Uterus (tissue), 4 donors: ENCODE data around the gene SIX4. TPM values are rescaled to one million over a fixed set of nuclear protein-coding genes. Genes with fewer than 3 reads are reported as not detected.
"Not testable (repeated sequence)": the region's sequence is repeated elsewhere in the genome, so short reads cannot be mapped to it uniquely, and the experiment has no call there.

Source experiments
- DNase-seq, 2 donors: peaks; one replicate each; pipeline ENCODE4 v3.0.0-alpha.2; 2019 to 2020
- H3K27ac ChIP-seq, 2 donors: fragments of 200-600 bp; sonication (generic); 1 replicate in 1 of 2; 2 replicates in 1 of 2; pipeline ENCODE4 v1.5.1; 2016 to 2018
- H3K27me3 ChIP-seq, 2 donors: fragments of 200-600 bp; sonication (generic); one replicate each; pipeline ENCODE4 v1.5.1; 2018 to 2019; ENCODE audit warnings: control low read depth in 1 of 2
- H3K36me3 ChIP-seq, 2 donors: fragments of 200-600 bp; sonication (generic); one replicate each; pipeline ENCODE4 v1.5.1; 2019; ENCODE audit warnings: control low read depth in 1 of 2
- H3K4me1 ChIP-seq, 2 donors: fragments of 200-600 bp; sonication (generic); one replicate each; pipeline ENCODE4 v1.5.1; 2018 to 2019; ENCODE audit warnings: control low read depth in 1 of 2
- H3K4me3 ChIP-seq, 2 donors: fragments of 200-600 bp; sonication (generic); 1 replicate in 1 of 2; 2 replicates in 1 of 2; pipeline ENCODE4 v1.5.1; 2018 to 2019; ENCODE audit warnings: mild to moderate bottlenecking in 1 of 2
- H3K9me3 ChIP-seq, 2 donors: fragments of 200-600 bp; sonication (generic); one replicate each; pipeline ENCODE4 v1.5.1; 2019; ENCODE audit warnings: control low read depth in 1 of 2
- POLR2A ChIP-seq, 2 donors: fragments of 450-650 bp; IDR thresholded peaks; one replicate each; pipeline ENCODE4 v1.6.1; 2016; ENCODE audit warnings: antibody characterized with exemption in 2 of 2, mild to moderate bottlenecking in 1 of 2, moderate library complexity in 1 of 2
- intact Hi-C: fragments of 100-400 bp; cut with DNase I; formaldehyde crosslinking; loops from one replicate; pipeline ENCODE4 v1.15.1; 2023; ENCODE audit warnings: low total_unique reads
- total RNA-seq, 4 donors: library from RNA; depleted of rRNA in 3 of 4; stranded (reverse); fragments of >200 nt in 3 of 4; gene quantifications; one replicate each; pipeline versions ENCODE4 v1.1.0 to v1.2.4, GENCODE V29; 2014 to 2023
- TF ChIP-seq, protein P1 (sequence below), 4 experiments: fragments of 200-600 bp in 2 of 4; fragments of 450-650 bp in 2 of 4; sonication (generic) in 2 of 4; IDR thresholded peaks; one replicate each; pipeline ENCODE4 v1.5.1; 2016 to 2019; ENCODE audit warnings: antibody characterized with exemption in 4 of 4, mild to moderate bottlenecking in 2 of 4, moderate library complexity in 1 of 4
- donor health status: DM: yes; HTN: yes; CAD: no.

The SIX4 gene
- total RNA-seq, 4 donors from 2014 or later: 0.26 to 9.7 (median 3.5) TPM

- no peak overlapping the region for H3K4me3 ChIP-seq
- no peak overlapping the region for H3K27ac ChIP-seq
- intact Hi-C loops: no loop called here
- DNase-seq: no peak
- H3K4me1 ChIP-seq: peaks cover 0 to 6% of the 10 kb centered on the region in 2 donors
- no peaks in the 10 kb centered on the region for H3K9me3 ChIP-seq
- H3K27me3 ChIP-seq: no peaks in the 10 kb centered on the region
- no peaks in the 10 kb centered on the region for H3K36me3 ChIP-seq
- TF ChIP-seq POLR2A (IDR thresholded peaks at IDR 0.05): no peak
- TF ChIP-seq, protein P1, sequence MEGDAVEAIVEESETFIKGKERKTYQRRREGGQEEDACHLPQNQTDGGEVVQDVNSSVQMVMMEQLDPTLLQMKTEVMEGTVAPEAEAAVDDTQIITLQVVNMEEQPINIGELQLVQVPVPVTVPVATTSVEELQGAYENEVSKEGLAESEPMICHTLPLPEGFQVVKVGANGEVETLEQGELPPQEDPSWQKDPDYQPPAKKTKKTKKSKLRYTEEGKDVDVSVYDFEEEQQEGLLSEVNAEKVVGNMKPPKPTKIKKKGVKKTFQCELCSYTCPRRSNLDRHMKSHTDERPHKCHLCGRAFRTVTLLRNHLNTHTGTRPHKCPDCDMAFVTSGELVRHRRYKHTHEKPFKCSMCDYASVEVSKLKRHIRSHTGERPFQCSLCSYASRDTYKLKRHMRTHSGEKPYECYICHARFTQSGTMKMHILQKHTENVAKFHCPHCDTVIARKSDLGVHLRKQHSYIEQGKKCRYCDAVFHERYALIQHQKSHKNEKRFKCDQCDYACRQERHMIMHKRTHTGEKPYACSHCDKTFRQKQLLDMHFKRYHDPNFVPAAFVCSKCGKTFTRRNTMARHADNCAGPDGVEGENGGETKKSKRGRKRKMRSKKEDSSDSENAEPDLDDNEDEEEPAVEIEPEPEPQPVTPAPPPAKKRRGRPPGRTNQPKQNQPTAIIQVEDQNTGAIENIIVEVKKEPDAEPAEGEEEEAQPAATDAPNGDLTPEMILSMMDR (IDR thresholded peaks at IDR 0.05): no peak
Measured at GRCh38 chr14:60732840-60733483, 8.8 kb upstream of the SIX4 start.

- H3K36me3 ChIP-seq, H3K27me3 ChIP-seq, DNase-seq, H3K4me3 ChIP-seq, intact Hi-C loops, H3K27ac ChIP-seq, H3K4me1 ChIP-seq, H3K9me3 ChIP-seq: not testable (repeated sequence)
Measured at GRCh38 chr14:60731291-60731690, 7.1 kb upstream of the SIX4 start.

DNA sequence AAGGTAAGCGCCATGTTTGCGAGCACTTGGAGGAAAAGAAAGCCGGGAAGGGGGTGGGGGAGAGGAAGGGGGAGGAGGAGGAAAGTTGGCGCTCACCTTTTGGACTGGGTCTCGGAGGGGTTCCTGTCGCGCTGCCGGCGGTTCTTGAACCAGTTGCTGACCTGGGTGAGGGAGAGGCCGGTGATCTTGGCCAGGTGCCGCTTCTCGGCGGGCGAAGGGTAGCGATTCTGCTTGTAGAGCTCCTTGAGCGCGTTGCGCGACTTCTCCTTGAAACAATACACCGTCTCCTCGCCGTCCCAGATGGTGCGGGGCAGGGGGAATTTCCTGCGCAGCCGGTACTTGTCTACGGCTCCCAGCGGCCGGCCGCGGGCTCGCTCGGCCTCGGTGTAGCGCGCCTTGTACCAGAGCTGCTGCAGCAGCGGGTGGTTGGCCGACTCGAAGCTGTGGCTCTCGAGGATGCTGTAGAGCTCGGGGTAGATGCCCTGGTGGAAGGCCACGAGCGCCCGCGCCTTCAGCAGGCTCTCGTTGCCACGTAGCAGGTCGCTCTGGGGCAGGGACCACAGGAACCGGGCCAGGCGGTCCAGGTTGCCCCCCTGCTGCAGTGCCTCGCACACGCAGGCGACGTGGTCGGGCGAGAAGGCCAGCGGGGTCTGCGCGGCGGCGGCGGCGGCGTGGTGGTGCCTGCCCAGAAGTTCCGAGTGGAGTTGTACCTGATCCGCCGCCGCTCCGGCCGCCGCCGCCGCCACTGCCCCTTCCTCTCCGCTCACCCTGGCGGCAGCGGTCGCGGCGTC lies 840 bp downstream of the SIX4 start:
- intact Hi-C loops: no loop called here
- Histone ChIP-seq H3K9me3 (no peaks in the 10 kb centered on the region), H3K4me3 (peak overlapping the region; percentile 60 to 64), H3K27me3 (no peaks in the 10 kb centered on the region), H3K27ac (peak overlapping the region; percentile 72 to 80), H3K4me1 (no peaks in the 10 kb centered on the region), H3K36me3 (no peaks in the 10 kb centered on the region)
- TF ChIP-seq POLR2A (IDR thresholded peaks at IDR 0.05): no peak
- TF ChIP-seq, protein P1 (IDR thresholded peaks at IDR 0.05): no peak
- DNase-seq: peak; percentile 27 to 40

GRCh38 chr14:60722357-60723115 lies 1.6 kb downstream of the SIX4 start:
- intact Hi-C loops: no loop called here

DNA sequence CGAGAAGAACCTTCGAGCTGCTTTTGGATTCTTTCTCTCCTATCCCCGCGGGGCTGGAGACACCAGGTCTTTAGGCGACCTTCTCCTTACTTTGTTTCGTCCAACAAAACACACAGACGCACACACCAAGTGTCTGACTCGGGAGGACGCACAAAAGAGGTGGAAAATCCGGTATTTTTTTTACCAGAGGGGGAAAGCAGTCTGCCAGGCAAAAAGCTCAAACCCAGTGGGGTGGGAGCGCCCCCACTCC lies 2.1 kb downstream of the SIX4 start:
- no peak for DNase-seq
- Histone ChIP-seq H3K27me3 (no peaks in the 10 kb centered on the region), H3K4me1 (no peaks in the 10 kb centered on the region), H3K27ac (peak overlapping the region in 1 of 2 donors; percentile 80), H3K36me3 (no peaks in the 10 kb centered on the region), H3K9me3 (no peaks in the 10 kb centered on the region), H3K4me3 (peak overlapping the region; percentile 60 to 64)
- intact Hi-C loops: no loop called here
- no peak for TF ChIP-seq POLR2A (IDR thresholded peaks at IDR 0.05)
- TF ChIP-seq, protein P1 (IDR thresholded peaks at IDR 0.05): no peak

More at GRCh38 chr14:60722357-60723115, 1.6 kb downstream of the SIX4 start:
- TF ChIP-seq POLR2A (IDR thresholded peaks at IDR 0.05): no peak
- TF ChIP-seq, protein P1 (IDR thresholded peaks at IDR 0.05): no peak
- peak overlapping the region in 1 of 2 donors; percentile 80 for H3K27ac ChIP-seq
- peak; percentile 19 to 22 for DNase-seq
- no peaks in the 10 kb centered on the region for H3K9me3 ChIP-seq
- peak overlapping the region; percentile 60 to 64 for H3K4me3 ChIP-seq
- no peaks in the 10 kb centered on the region for H3K27me3 ChIP-seq
- no peaks in the 10 kb centered on the region for H3K4me1 ChIP-seq
- H3K36me3 ChIP-seq: no peaks in the 10 kb centered on the region
